Measurements from ENCODE around the gene MLXIP. TPM values are rescaled to one million over a fixed set of nuclear protein-coding genes. Genes with fewer than 3 reads are reported as not detected.
"Not testable (repeated sequence)": the region's sequence is repeated elsewhere in the genome, so short reads cannot be mapped to it uniquely, and the experiment has no call there.

Gene MLXIP
- total RNA-seq, 1 donor from 2014 or later: 39.8 TPM

GRCh38 chr12:122174155-122174845, 95.7 kb downstream of the MLXIP start, which contains the start of gene IL31:
IL31 (minus strand) TSS chr12:122174221; CDS start chr12:122174172, 49 bp downstream.
- Mint-ChIP-seq H3K4me1 (no peaks in the 10 kb centered on the region), H3K27me3 (ENCODE audit: low read depth) (no peaks in the 10 kb centered on the region), H3K4me3 (no peak within 1 kb of the TSS), H3K9me3 (no peaks in the 10 kb centered on the region), H3K27ac (ENCODE audit: unreplicated experiment) (no peak within 1 kb of the TSS), H3K36me3 (ENCODE audit: low read depth) (no peaks in the 10 kb centered on the region)
- TF ChIP-seq CTCF (conservative IDR thresholded peaks at IDR 0.05): no peak
- DNase-seq (ENCODE audit: low read depth, low spot score): no peak

GRCh38 chr12:122176473-122176872, 97.9 kb downstream of the MLXIP start:
- DNase-seq (ENCODE audit: low read depth, low spot score); H3K27me3 Mint-ChIP-seq (ENCODE audit: low read depth); H3K36me3 Mint-ChIP-seq (ENCODE audit: low read depth); H3K27ac Mint-ChIP-seq (ENCODE audit: unreplicated experiment); H3K4me3 Mint-ChIP-seq; H3K4me1 Mint-ChIP-seq; H3K9me3 Mint-ChIP-seq: not testable (repeated sequence)

DNA sequence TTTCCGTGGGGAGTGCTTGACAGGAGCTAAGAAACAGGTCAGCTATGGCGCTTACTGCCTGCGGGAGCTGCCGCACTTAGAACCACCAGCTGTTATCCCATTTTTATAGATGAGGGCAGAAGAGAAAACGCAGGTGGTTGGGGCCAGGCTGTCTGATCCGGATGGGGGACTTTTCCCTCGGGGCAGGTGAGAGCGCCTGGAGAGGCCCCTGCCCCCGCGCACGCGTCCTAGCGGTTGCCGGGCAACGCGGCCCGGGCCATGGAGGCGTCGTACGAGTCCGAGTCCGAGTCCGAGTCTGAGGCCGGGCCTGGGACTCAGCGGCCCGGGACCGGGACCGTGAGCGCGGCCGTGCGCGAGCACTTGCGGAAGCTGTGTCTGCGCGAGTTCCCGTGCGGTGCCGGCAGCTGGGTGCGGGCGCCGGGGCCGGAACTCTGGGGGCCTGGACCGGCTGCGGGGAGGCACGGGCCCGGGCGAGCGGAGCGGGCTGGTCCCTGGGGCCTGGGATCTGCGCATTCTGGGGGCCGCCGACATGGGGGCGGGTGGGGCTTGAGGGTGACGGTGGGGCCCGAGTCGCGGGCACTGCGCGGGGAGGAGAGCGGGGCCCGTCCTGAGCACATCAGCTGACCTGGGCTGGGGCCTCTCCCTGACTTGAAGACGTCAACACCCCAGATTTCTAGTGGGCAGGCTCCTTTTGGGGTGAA, 104.5 kb downstream of the MLXIP start, which contains the start of gene LRRC43:
Gene LRRC43, plus strand, starts transcription at position 237 of the 701 bp plus-strand sequence. Its CDS starts 22 bp downstream, at position 259.
- H3K36me3 Mint-ChIP-seq (ENCODE audit: low read depth): no peaks in the 10 kb centered on the region
- H3K9me3 Mint-ChIP-seq: no peaks in the 10 kb centered on the region
- no peak within 1 kb of the TSS for H3K27ac Mint-ChIP-seq (ENCODE audit: unreplicated experiment)
- peaks cover 4% of the 10 kb centered on the region for H3K4me1 Mint-ChIP-seq
- H3K27me3 Mint-ChIP-seq (ENCODE audit: low read depth): peaks cover 9% of the 10 kb centered on the region
- TF ChIP-seq CTCF (conservative IDR thresholded peaks at IDR 0.05): no peak
- peak; percentile 35 for DNase-seq (ENCODE audit: low read depth, low spot score)
- peak within 1 kb of the TSS; percentile 84 for H3K4me3 Mint-ChIP-seq

GRCh38 chr12:122183588-122183940, 105.0 kb downstream of the MLXIP start:
- no peaks in the 10 kb centered on the region for H3K9me3 Mint-ChIP-seq
- peaks cover 4% of the 10 kb centered on the region for H3K4me1 Mint-ChIP-seq
- no peaks in the 10 kb centered on the region for H3K36me3 Mint-ChIP-seq (ENCODE audit: low read depth)
- H3K27me3 Mint-ChIP-seq (ENCODE audit: low read depth): peaks cover 9% of the 10 kb centered on the region
- no peak overlapping the region for H3K27ac Mint-ChIP-seq (ENCODE audit: unreplicated experiment)
- no peak for TF ChIP-seq CTCF (conservative IDR thresholded peaks at IDR 0.05)
- peak overlapping the region; percentile 62 for H3K4me3 Mint-ChIP-seq
- DNase-seq (ENCODE audit: low read depth, low spot score): no peak

DNA sequence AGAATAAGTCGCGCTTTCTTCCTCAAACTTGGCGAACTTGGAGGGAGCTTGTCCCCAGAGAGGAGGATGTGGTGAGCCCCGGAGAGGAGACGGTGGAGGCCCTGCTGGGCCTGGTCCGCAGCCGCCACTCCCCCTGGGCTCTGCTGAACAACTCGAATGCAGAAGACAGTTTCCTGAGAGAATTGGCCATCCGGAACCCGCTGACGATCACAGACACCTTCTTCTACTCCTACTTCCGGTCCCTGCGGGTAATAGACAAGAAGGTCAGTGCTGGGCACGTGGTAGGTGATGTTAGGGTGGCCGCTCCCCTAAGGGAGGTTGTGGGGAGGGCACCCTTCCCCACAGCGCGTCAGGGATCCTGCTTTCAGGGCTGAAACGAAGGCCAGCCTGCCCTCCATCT, 106.0 kb downstream of the MLXIP start:
- TF ChIP-seq CTCF (conservative IDR thresholded peaks at IDR 0.05): no peak
- Mint-ChIP-seq H3K27me3 (ENCODE audit: low read depth) (peaks cover 9% of the 10 kb centered on the region), H3K36me3 (ENCODE audit: low read depth) (no peaks in the 10 kb centered on the region), H3K4me1 (peaks cover 4% of the 10 kb centered on the region), H3K9me3 (no peaks in the 10 kb centered on the region), H3K27ac (ENCODE audit: unreplicated experiment) (no peak overlapping the region), H3K4me3 (peak overlapping the region; percentile 29)
- DNase-seq (ENCODE audit: low read depth, low spot score): no peak

GRCh38 chr12:122185079-122185478, 106.5 kb downstream of the MLXIP start:
- no peak for TF ChIP-seq CTCF (conservative IDR thresholded peaks at IDR 0.05)

More at GRCh38 chr12:122185079-122185478, 106.5 kb downstream of the MLXIP start:
- Mint-ChIP-seq H3K27ac (ENCODE audit: unreplicated experiment) (peak overlapping the region; percentile 57), H3K36me3 (ENCODE audit: low read depth) (no peaks in the 10 kb centered on the region), H3K4me3 (no peak overlapping the region), H3K27me3 (ENCODE audit: low read depth) (peaks cover 7% of the 10 kb centered on the region), H3K9me3 (no peaks in the 10 kb centered on the region), H3K4me1 (peaks cover 4% of the 10 kb centered on the region)
- no peak for DNase-seq (ENCODE audit: low read depth, low spot score)

All from neural crest cell (in vitro differentiated cells).